IMR-90 (cell line): ENCODE results near the gene NMBR. TPM values are rescaled to one million over a fixed set of nuclear protein-coding genes. Genes with fewer than 3 reads are reported as not detected.

Experiments used
- ATAC-seq: fragments of 200-7000 bp; cut with Tn5 transposase; 2 replicates; pipeline ENCODE4 v1.9.1; 2020; ENCODE audit warnings: low read depth, mild to moderate bottlenecking, moderate library complexity
- BruUV-seq: library from RNA; stranded (reverse); fragments of 400-500 nt; replicated peaks from 2 replicates; lab custom pipeline; 2021; lab: Mats Ljungman, UMichigan
- CTCF ChIA-PET: fragments of 300-600 bp; formaldehyde crosslinking; extraction: SDS; loops from one replicate; lab custom pipeline; 2021; ENCODE audit warnings: antibody characterized with exemption; lab: Yijun Ruan, JAX
- POLR2A ChIA-PET: fragments of 300-600 bp; sonication (Branson Sonifier 250); formaldehyde crosslinking; loops from one replicate; lab custom pipeline; 2022; ENCODE audit warnings: antibody characterized with exemption; ENCODE audit not compliant: unreplicated experiment; lab: Charles Lee
- DNase-seq: peaks from one replicate; pipeline ENCODE4 v3.0.0; 2013
- H2AFZ ChIP-seq: replicated peaks from 2 replicates; pipeline ENCODE3; 2013; ENCODE audit warnings: low read length, mild to moderate bottlenecking; ENCODE audit not compliant: poor library complexity
- H2AK5ac ChIP-seq: 2 replicates; pipeline ENCODE4 v1.6.1; 2013; ENCODE audit warnings: low read depth, low read length, inconsistent platforms
- H2AK9ac ChIP-seq: replicated peaks from 2 replicates; pipeline ENCODE3; 2013; ENCODE audit warnings: mild to moderate bottlenecking, low read depth, low read length, moderate library complexity; ENCODE audit not compliant: poor library complexity
- H2BK120ac ChIP-seq: 2 replicates; pipeline ENCODE4 v1.6.1; 2013; ENCODE audit warnings: low read depth, low read length, inconsistent platforms
- H2BK15ac ChIP-seq: 3 replicates; pipeline ENCODE4 v1.6.1; 2013; ENCODE audit warnings: low read depth, low read length, inconsistent platforms
- H2BK20ac ChIP-seq: 2 replicates; pipeline ENCODE4 v1.6.1; 2013; ENCODE audit warnings: low read depth, mild to moderate bottlenecking, inconsistent platforms, low read length, moderate library complexity
- H2BK5ac ChIP-seq: 2 replicates; pipeline ENCODE4 v1.6.1; 2013; ENCODE audit warnings: mild to moderate bottlenecking, low read depth, low read length, inconsistent platforms; ENCODE audit not compliant: poor library complexity, severe bottlenecking
- H3K14ac ChIP-seq: replicated peaks from 2 replicates; pipeline ENCODE4 v1.6.1; 2013; ENCODE audit warnings: low read depth, low read length, inconsistent platforms
- H3K18ac ChIP-seq: 2 replicates; pipeline ENCODE4 v1.6.1; 2013; ENCODE audit warnings: low read depth, low read length, control low read depth
- H3K23ac ChIP-seq: 2 replicates; pipeline ENCODE4 v1.6.1; 2013; ENCODE audit warnings: low read depth, low read length, inconsistent platforms
- H3K27ac ChIP-seq: 2 replicates; pipeline ENCODE4 v1.5.1; 2013; ENCODE audit warnings: mild to moderate bottlenecking, control low read depth, low read length; ENCODE audit not compliant: insufficient read depth
- H3K27me3 ChIP-seq: 2 replicates; pipeline ENCODE4 v1.6.1; 2013; ENCODE audit warnings: low read length; ENCODE audit not compliant: control insufficient read depth, insufficient read depth
- H3K36me3 ChIP-seq: 2 replicates; pipeline ENCODE4 v1.6.1; 2013; ENCODE audit warnings: low read length, mixed read lengths; ENCODE audit not compliant: control insufficient read depth, insufficient read depth
- H3K4ac ChIP-seq: 2 replicates; pipeline ENCODE4 v1.6.1; 2013; ENCODE audit warnings: low read depth, low read length, inconsistent platforms
- H3K4me1 ChIP-seq: 2 replicates; pipeline ENCODE4 v1.6.1; 2013; ENCODE audit warnings: low read length, mixed read lengths; ENCODE audit not compliant: control insufficient read depth, insufficient read depth
- H3K4me2 ChIP-seq: 2 replicates; pipeline ENCODE4 v1.6.1; 2013; ENCODE audit warnings: low read depth, mild to moderate bottlenecking, control low read depth, low read length, moderate library complexity
- H3K4me3 ChIP-seq: 2 replicates; pipeline ENCODE4 v1.5.1; 2013; ENCODE audit warnings: low read depth, mild to moderate bottlenecking, control low read depth, low read length, moderate library complexity; ENCODE audit not compliant: insufficient read depth
- H3K56ac ChIP-seq: 2 replicates; pipeline ENCODE4 v1.6.1; 2013; ENCODE audit warnings: low read length, inconsistent platforms; ENCODE audit not compliant: insufficient read depth; ENCODE audit errors: extremely low read depth
- H3K79me1 ChIP-seq, 2 experiments: 2 replicates each; pipeline ENCODE4 v1.6.1; 2013; ENCODE audit warnings: low read length in 2 of 2, inconsistent platforms in 1 of 2, low read depth in 1 of 2
- H3K9ac ChIP-seq: 2 replicates; pipeline ENCODE4 v1.6.1; 2013; ENCODE audit warnings: low read depth, low read length, control low read depth
- H3K9me1 ChIP-seq: 2 replicates; pipeline ENCODE4 v1.6.1; 2013; ENCODE audit warnings: low read length, inconsistent platforms; ENCODE audit not compliant: insufficient read depth
- H3K9me3 ChIP-seq: 2 replicates; pipeline ENCODE4 v1.6.1; 2013; ENCODE audit warnings: low read length; ENCODE audit not compliant: control insufficient read depth, insufficient read depth
- H4K20me1 ChIP-seq: 2 replicates; pipeline ENCODE4 v1.6.1; 2013; ENCODE audit warnings: low read length, inconsistent platforms; ENCODE audit not compliant: insufficient read depth
- H4K5ac ChIP-seq: 2 replicates; pipeline ENCODE4 v1.6.1; 2013; ENCODE audit warnings: mild to moderate bottlenecking, low read depth, low read length, control low read depth
- H4K8ac ChIP-seq, 2 experiments: 2 replicates each; pipeline ENCODE4 v1.6.1; 2013; ENCODE audit warnings: low read depth in 2 of 2, low read length in 2 of 2, control low read depth in 1 of 2, inconsistent platforms in 1 of 2
- H4K91ac ChIP-seq: 2 replicates; pipeline ENCODE4 v1.6.1; 2013; ENCODE audit warnings: low read depth, low read length, inconsistent platforms; ENCODE audit not compliant: insufficient read depth
- CEBPB ChIP-seq: IDR thresholded peaks from 2 replicates; pipeline ENCODE4 v1.6.1; 2012; ENCODE audit warnings: low read depth, low read length, improper control_type of control experiment
- ELK1 ChIP-seq: fragments of 150-350 bp; IDR thresholded peaks from 2 replicates; pipeline ENCODE4 v1.6.1; 2016; ENCODE audit warnings: low read depth, mild to moderate bottlenecking, low read length, moderate library complexity, borderline replicate concordance
- FOS ChIP-seq: fragments of 150-350 bp; IDR thresholded peaks from 2 replicates; pipeline ENCODE4 v1.6.1; 2016; ENCODE audit warnings: low read depth, low read length
- MAZ ChIP-seq: IDR thresholded peaks from 2 replicates; pipeline ENCODE4 v1.6.1; 2012; ENCODE audit warnings: low read depth, mild to moderate bottlenecking, low read length, improper control_type of control experiment, moderate library complexity, borderline replicate concordance
- POLR2A ChIP-seq: IDR thresholded peaks from 2 replicates; pipeline ENCODE4 v1.6.1; 2012; ENCODE audit warnings: mild to moderate bottlenecking, low read depth, low read length
- RCOR1 ChIP-seq: IDR thresholded peaks from 2 replicates; pipeline ENCODE4 v1.6.1; 2012; ENCODE audit warnings: mild to moderate bottlenecking, low read length, improper control_type of control experiment; ENCODE audit not compliant: insufficient replicate concordance
- RFX5 ChIP-seq: IDR thresholded peaks from 2 replicates; pipeline ENCODE4 v1.8.0; 2012; ENCODE audit warnings: low read depth, mild to moderate bottlenecking, low read length, moderate library complexity
- WGBS, 2 experiments: methylation state at CpG; one replicate each; pipeline versions ENCODE4 v1.1.5 to v1.1.7; 2013; ENCODE audit warnings: missing lambda C conversion rate in 2 of 2; ENCODE audit not compliant: insufficient read length in 1 of 2; ENCODE audit errors: extremely low coverage in 2 of 2; 5-methylcytosine and 5-hydroxymethylcytosine counted together
- dilution Hi-C: fragments of 300-500 bp; cut with HindIII; formaldehyde crosslinking; loops from one replicate; pipeline ENCODE4 v1.14.3; 2018; ENCODE audit warnings: low sequenced_read_pairs; ENCODE audit not compliant: unreplicated experiment
- in situ Hi-C: fragments of 300-500 bp; cut with MboI; formaldehyde crosslinking; loops from 3 replicates; pipeline ENCODE4 v1.14.3; 2019; ENCODE audit warnings: low sequenced_read_pairs, inconsistent platforms, mixed read lengths
- intact Hi-C: fragments of 100-400 bp; cut with micrococcal nuclease; formaldehyde crosslinking; loops from 2 replicates; pipeline ENCODE4 v1.10.0; 2022
- polyA plus RNA-seq, 3 experiments: library from polyadenylated mRNA; depleted of rRNA; stranded (reverse); fragments of >200 nt; gene quantifications; 2 replicates each; pipeline ENCODE4 v1.2.3, GENCODE V29; 2012; ENCODE audit warnings: low replicate concordance in 1 of 3
- total RNA-seq: library from RNA; depleted of rRNA; stranded (reverse); fragments of >200 nt; gene quantifications from 2 replicates; pipeline ENCODE4 v1.2.3, GENCODE V29; 2012

Gene NMBR
- total and polyA plus RNA-seq, 2 of the 4 experiments (the other 2 are of a cell fraction): not detected

DNA sequence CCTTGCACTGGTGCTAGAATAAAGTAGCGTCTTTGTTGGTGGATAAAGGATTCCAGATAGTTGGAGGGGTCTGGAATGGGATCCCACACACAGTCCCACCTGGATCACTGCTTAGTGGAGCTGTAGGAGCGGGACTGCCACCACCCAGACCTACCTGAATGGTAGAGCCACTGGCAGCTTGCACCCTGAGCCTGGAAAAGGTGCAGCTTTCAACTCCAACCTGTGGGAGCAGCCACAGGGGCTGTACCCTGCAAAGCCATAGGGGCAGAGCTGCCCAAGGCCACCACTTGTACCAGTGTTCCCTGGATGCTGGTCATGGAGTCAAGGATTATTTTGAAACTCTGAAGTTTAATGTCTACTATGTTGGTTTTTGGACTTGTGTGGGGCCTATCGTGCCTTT lies 27.1 kb upstream of the NMBR start:
- Histone ChIP-seq H3K9ac (no peak overlapping the region), H2BK15ac (no peak overlapping the region), H3K18ac (no peak overlapping the region), H3K36me3 (peaks cover 25% of the 10 kb centered on the region), H3K9me1 (peaks cover 3% of the 10 kb centered on the region; the same call in 1 of the 2 replicates), H2AK5ac (no peak overlapping the region), H3K27me3 (no peaks in the 10 kb centered on the region), H2AFZ (no peak overlapping the region), H4K91ac (no peak overlapping the region), H4K8ac (no peak overlapping the region), H4K5ac (no peak overlapping the region), H3K9me3 (peaks cover 2% of the 10 kb centered on the region; the same call in 1 of the 2 replicates), H3K27ac (no peak overlapping the region), H3K23ac (no peak overlapping the region), H4K20me1 (no peaks in the 10 kb centered on the region), H3K4me1 (no peaks in the 10 kb centered on the region), H3K14ac (no peak overlapping the region), H2BK120ac (no peak overlapping the region), H3K4me3 (no peak overlapping the region), H3K56ac (no peak overlapping the region), H3K4me2 (no peak overlapping the region), H2BK20ac (no peak overlapping the region), H2BK5ac (no peak overlapping the region), H3K4ac (no peak overlapping the region), H3K79me1 (peaks cover 6 to 7% of the 10 kb centered on the region in 2 experiments; a peak in 3 of 4 replicates), H2AK9ac (no peak overlapping the region)
- ChIA-PET POLR2A (no interaction called here), CTCF (interaction anchor here (1.3 kb wide), 1 partner anchor 10 kb away, joined by 6 read pairs; no protein-coding TSS in a partner anchor)
- in situ Hi-C loops: no loop called here
- no peak for DNase-seq
- WGBS, 2 experiments: no CpG with 5 or more reads among the region's 3 CpGs
- no peak for ATAC-seq
- intact Hi-C loops: no loop called here
- dilution Hi-C loops: no loop called here
- no TSS peak for BruUV-seq
- no peak for TF ChIP-seq FOS
- no peak for TF ChIP-seq ELK1
- TF ChIP-seq POLR2A: no peak
- TF ChIP-seq RFX5: no peak
- TF ChIP-seq RCOR1: no peak
- no peak for TF ChIP-seq MAZ
- no peak for TF ChIP-seq CEBPB
